Measurements from ENCODE around the gene SLC7A1.

GRCh38 chr13:29621841-29622240, 26.4 kb upstream of the SLC7A1 start:
- TF ChIP-seq CTCF (IDR thresholded peaks at IDR 0.05; ENCODE audit: low read depth, low read length, poor library complexity, severe bottlenecking), result no peak
- no peak for TF ChIP-seq EZH2phosphoT487 (IDR thresholded peaks at IDR 0.05; ENCODE audit: borderline replicate concordance, low read length)

Data from DOHH2 (cell line).